HG02588 (cell line): ENCODE results near the gene NOP16.

ENCODE experiments used
- ATAC-seq: cut with Tn5 transposase; IDR thresholded peaks from one replicate; pipeline ENCODE4 v1.9.1; 2021; ENCODE audit warnings: mild to moderate bottlenecking, moderate library complexity; ENCODE audit not compliant: unreplicated experiment

The NOP16 gene

DNA sequence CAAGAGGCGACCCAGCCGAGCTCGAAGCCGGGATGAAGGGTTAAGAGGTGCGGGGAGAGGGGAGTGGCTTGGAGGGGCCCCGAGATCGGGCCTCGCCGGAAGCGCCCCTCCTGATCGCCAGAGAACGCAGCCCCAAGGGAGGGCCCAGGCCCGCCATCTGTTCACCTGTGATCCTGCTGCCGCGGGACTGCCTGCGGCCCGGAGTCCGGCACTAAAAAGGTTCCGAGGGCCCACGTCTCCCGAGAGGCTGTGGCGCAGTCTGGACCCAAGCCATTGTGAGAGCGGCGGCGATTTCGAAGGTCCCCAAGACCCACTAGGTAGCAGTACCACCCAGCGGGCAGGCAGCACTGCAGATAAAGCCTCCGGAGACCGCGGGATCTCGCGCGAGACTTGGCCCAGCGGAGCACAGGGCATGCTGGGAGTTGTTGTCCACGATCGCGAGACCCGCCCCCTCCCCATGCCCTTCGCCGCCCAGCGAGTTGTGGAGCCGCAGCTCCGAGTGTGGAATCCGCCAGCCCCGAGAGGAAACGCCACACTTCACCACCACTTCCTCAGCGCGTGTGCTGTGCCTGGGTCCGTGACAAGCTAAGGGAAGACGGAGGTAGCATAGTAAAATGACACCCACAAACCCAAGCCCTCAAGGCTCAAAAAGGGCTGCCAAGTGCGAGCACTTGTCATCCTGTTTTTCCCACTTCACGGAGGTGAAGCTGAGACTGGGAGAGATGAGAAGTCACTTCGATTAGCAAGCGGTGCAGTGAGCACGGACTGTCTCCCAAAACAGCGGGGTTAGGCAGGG is 26.8 kb downstream of the NOP16 start, which contains the start of gene KIAA1191:
TSS of gene KIAA1191 (minus strand) at position 328 of the 796 bp plus-strand sequence. CDS start 2,256 bp downstream, outside the sequence.
- peak; percentile 85 for ATAC-seq

DNA sequence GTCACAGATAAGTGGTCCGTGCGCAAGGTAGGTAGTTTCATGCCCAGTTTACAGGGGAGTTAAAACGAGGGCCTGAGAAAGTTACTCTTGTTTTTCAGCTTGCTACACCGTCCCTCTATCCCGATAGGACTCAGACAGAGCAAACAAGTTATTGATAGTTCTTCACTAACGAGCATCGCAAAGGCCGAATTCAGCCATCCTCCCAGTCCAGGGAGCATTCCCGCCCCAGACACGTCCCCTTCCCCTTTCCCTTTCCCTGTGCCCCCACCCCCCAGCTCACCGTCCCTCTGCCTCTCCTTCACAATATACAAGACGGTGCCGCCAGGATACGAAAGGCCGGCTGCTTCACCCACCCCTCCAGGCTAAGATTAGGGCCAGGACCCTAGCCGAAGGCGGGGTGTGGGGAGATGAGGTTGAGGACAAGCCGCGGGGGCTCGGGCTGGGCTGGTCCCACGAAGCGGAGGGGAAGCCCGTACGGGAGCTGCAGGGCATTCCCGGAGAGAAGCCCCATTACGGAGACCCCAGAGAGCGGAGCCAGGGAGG is 27.4 kb downstream of the NOP16 start:
- no peak for ATAC-seq

DNA sequence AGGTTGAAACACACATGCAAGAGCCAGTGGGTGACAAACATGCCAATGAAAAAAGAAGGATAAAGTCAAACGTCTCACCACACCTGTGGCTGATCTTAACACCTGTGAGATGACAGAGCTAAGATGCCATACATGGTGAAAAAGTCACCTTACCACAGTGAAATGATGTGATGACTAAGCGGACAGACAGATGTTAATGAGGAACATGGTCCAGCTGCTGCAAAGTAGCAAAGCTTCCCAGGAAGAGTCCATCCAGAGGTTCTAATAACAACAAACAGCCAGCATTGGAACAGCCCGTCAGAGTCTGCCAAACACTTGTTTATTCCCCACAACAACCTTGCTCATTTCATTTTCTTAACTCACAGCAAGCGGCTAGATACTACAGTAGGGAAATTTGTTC is 28.7 kb downstream of the NOP16 start:
- no peak for ATAC-seq

DNA sequence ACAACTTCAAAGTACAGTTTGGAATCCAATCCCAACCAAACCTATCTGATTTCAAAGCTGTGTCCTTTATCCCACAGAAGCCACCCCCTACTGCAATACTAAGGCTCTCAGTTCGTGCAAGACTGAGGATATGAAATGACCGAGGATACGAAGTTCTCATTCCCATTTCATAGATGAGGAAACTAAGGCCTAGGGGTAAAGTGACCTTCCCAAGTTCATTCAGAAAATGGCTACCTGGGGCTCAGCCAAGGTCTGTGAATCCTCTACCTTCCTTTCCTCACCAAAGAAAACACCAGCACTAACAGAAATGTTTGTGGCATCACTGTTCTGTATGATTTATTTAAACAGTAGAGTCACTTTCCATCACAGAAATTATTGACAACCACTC is 32.2 kb downstream of the NOP16 start:
- ATAC-seq: no peak

DNA sequence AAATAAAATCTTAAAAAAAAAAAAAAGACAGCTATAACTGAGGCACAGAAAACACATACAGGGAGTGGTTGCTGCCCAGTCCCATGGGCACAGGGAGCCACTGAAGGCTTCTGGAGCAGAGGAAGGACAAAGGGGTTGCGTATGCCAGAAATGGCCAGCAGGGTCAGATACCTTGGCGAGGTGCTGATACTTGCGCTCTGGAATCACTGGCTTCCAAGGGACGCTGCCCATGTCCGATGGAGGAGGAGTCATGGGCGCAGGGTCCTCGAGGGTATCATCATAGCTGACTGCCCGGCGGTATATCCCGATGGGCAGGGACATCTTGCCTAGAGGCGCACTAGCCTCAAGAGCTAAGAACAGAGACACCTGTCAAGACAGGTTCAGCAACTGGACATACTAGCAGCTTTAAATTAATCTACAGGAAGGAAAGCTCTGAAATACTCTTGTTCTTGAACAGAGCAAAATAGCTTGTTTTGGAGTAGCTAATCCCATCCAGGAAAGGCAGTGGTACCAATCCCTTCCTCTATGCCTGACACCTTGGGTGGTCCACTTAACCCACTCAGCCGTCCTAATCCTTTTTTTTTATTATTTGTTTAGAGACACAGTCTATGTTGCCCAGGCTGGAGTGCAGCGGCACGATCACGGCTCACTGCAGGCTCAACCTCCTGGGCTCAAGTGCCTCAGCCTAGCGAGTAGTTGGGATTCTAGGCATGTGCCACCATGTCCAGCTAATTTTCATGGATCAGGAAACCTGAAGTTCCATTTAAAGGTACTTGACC is 32.8 kb downstream of the NOP16 start:
- no peak for ATAC-seq

DNA sequence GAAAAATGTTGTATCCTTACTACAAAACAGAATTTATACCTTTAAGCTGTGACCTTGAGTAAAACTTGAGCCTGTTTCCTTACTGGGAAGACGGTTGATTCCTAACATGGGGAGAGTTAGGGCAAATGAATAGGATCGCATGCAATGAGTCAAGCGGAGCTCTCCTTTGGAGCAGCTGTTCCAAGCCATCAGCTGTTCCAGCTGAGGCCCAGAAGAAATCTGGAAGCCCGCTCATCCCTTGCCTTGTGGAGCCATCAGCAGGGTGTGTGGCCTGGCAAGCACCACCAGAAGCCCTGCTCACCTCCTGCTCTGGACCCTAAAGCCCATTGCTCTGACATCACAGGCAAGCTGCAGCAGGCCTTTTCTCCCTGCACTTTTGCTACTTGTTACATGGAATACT is 34.9 kb downstream of the NOP16 start:
- no peak for ATAC-seq

DNA sequence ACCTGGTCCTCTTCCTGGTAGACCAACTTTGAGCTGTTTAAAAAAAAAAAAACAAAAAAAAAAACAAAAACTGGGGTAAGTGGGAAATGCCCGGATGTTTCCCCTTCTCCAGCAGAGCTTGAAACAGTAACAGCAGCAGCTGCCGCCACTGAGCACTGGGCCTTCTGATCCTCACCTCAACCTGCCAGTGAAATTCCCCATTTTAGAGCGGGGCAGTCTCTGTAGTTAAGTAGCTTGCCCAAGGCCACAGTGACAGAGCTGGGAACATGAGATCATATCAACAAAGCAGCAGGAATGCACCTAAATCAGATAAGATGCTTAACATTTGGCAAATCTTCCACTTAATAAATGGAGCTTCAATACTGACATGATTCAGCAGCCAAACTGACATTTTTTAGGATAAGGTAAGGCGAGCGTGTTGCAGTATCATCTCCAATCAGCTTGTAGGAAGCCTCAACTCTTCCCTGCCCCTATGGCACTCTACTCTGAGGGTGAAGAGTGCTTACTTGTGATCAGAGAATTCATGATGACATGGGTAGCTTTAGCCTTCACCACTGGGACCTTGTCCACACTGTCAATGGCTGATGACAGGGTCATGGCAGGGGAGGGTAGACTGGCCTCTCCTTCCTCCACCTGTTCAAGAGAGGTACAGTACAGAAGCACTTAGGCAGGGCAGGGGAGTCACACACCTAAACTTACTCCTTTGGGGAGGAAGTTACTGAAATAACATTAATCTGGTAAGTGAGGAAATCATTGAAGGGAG is 36.1 kb downstream of the NOP16 start:
- ATAC-seq: peak; percentile 63

DNA sequence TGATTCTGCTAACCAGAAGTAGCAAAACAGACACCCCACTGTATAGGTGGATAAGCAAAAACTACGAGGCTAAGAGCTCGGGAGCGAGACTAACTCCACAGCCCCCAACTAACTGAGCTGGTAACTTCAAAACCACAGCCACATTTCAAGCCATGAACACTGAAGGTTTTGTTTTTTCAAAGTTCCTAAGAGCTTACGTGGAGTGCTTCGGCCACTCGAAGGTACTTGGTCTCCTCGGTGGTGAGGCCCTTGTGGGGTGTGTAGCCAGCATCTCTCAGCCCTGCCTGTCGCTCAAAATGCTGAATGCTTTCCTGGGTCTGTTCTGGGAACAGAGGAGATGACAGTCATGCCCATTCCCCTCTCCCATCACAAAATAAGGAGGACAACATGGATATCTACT is 38.0 kb downstream of the NOP16 start:
- no peak for ATAC-seq

DNA sequence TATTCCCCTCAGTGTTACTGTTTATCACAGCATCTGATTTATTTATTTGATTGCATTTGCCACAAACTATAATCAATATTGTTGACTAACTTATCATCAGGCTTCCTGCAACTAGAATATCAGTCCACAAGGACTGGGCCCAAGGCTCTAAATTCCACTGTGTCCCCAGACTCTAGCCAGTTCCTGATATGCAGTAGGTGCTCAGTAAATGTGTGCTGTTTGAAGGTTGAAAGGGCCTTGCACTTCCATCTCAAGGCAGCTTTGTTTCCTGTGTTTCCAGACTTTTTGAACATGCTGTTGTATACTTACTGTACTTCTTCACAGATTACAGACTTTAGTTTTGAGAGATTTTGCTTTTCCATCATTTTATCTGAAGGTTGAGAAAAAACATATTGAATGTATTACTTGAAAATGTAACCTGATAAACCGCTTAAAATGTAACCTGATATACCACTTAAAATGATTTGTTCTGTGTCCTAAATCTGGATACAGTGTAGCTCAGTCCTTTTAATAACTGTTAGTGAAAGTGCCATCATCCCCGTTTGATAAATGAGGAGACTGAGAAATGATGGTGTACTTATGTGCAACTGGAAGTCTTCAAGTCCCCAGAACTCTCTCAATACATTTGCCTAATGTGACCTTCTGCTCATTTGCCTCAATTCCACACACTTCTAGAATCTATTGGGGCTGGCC is 45.5 kb downstream of the NOP16 start:
- no peak for ATAC-seq

DNA sequence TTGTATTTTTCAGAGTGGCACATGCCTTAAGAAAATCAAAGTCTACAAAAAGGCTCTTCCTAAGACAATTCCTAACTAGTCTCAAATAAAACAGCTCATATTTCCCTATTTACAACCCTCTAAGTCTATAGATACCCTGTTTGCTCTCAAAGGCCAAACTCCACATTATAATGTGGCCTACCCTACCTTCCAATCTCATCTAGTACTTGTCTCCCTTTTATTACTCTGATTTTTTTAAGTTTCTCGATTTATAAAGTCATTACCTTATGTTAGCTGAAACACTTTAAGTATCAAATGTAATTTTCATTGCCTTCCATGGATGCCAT is 46.3 kb downstream of the NOP16 start:
- no peak for ATAC-seq

DNA sequence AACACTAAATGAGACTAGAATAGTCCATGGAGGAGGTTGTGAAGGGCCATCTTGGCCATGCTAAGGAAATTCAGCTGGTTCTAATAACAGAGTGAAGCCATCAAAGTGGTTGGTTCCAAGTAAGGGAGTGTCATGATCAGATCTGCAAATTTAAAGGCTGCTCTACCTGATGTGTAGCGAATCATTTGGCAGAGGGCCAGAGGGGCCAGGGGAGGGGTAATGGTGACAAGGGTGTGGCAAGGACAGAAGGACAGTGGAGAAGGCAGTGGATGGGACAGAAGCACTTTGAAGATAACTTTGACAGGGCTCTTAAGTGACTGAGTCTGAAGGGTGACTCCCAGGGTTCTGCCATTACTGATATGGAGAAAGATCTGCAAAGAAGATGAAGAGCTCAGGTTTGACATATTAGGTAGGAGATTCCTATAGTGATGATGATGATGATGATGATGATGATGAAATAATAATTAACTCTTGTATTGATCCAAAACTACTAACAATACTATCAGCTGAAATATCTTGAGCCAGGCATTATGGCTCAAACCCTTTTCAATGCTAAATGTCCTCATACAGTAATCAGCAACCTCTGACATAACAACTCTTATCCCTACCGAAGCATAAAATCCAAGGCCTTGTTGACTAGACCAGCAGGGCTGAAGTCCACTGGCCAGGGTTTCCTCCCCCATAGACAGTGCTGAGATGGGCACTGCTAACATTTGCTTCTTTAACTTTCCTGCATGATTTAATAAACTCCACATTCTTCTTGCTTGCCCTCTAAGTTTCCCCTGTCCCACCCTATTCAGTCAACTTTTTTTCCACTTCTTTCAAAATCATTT is 46.9 kb downstream of the NOP16 start:
- no peak for ATAC-seq

DNA sequence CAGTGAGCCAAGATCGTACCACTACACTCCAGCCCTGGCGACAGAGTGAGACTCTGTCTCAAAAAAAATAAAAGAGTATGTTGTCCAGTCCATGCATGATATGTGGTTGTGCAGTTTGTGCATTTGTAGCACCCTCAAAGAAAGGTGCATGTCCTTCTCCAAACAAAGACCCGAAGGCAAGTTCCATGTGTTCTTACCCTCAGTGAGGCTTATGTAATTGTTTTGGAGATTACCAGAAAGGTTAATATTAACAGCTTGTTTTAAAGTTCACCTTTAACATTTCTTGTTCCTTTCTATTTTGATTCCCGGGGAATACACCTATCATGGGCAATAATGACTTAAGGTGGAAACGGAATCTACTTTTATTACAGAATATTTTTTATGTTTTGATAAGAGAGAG is 49.1 kb downstream of the NOP16 start:
- ATAC-seq: no peak

DNA sequence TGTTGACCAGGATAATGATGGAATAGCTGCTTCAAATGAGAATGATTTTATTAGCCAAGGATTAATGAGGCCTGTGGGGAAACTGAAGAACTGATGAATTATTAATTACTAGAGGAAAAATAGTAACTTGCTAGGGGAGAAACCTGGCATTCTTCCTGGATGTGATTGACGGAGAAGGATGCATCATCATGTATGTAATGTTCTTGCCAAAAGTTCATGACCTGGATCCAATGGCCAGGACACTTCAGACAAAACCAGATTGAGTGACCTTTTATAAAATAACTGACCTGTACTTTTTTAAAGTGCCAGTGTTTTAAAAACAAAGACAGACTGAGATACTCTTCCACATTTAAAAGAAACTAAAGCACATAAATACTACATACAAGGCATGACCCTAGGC is 50.5 kb downstream of the NOP16 start:
- no peak for ATAC-seq

DNA sequence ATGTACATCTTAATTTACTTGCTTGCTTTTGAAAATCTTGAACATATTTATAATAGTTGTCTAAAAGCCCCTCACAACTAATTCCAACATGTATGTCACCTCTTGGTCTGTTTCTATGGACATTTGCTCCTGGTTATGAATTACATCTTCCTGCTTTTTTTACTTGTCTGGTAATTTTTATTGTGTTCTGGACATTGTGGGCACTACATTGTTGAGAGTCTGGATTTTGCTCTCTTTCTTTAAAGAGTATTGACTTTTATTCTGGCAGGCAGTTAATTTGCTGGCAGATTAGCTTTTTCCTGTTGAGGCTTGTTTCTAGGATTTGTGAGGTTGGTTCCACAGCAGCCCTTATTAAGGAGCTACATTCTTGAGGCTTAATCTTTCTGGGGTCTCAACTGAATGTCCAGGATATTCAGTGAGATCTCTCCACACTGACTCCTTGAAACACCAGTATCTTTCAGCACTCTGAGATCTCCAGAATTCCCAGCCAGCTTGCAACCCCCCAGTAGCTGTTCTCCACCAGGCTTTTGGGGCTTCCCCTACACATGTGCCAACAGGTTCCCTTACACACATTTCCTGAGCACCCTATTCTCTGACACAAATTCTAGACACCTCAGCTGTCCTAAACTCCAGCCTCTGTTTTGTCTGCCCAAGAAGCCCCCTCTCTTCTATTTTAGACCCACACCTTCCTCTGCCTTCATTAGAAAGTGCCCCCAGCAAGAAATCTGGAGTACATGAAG is 54.2 kb downstream of the NOP16 start:
- ATAC-seq: no peak
